ENCODE data around the gene GZMH. TPM values are rescaled to one million over a fixed set of nuclear protein-coding genes. Genes with fewer than 3 reads are reported as not detected.
"Not testable (repeated sequence)": the region's sequence is repeated elsewhere in the genome, so short reads cannot be mapped to it uniquely, and the experiment has no call there.

Gene GZMH
- total RNA-seq, 1 donor from 2014 or later = 0.96 TPM

- H3K4me3 ChIP-seq = no peak overlapping the region
- H3K4me1 ChIP-seq = no peaks in the 10 kb centered on the region
- H3K27ac ChIP-seq = no peak overlapping the region
- no peak for TF ChIP-seq CTCF (IDR thresholded peaks at IDR 0.05)
- no peaks in the 10 kb centered on the region for H3K9me3 ChIP-seq
- H3K27me3 ChIP-seq = no peaks in the 10 kb centered on the region
- no peaks in the 10 kb centered on the region for H3K36me3 ChIP-seq
- no peak for DNase-seq (ENCODE audit: low spot score in 2 of 2)
- intact Hi-C loops (cut with DNase I) = no loop called here
These were observed 2.4 kb downstream of the GZMH start for GRCh38 chr14:24607081-24607480.

- TF ChIP-seq CTCF (IDR thresholded peaks at IDR 0.05) = no peak
- Histone ChIP-seq H3K4me1 (no peaks in the 10 kb centered on the region), H3K9me3 (no peaks in the 10 kb centered on the region), H3K4me3 (no peak overlapping the region), H3K36me3 (no peaks in the 10 kb centered on the region), H3K27ac (no peak overlapping the region), H3K27me3 (no peaks in the 10 kb centered on the region)
- DNase-seq (ENCODE audit: low spot score in 2 of 2) = no peak
- intact Hi-C loops (cut with DNase I) = no loop called here
These were observed 3.2 kb downstream of the GZMH start for GRCh38 chr14:24606297-24606696.

- H3K27me3 ChIP-seq = no peaks in the 10 kb centered on the region
- no peaks in the 10 kb centered on the region for H3K36me3 ChIP-seq
- no peaks in the 10 kb centered on the region for H3K4me1 ChIP-seq
- H3K9me3 ChIP-seq = no peaks in the 10 kb centered on the region
- H3K4me3 ChIP-seq = no peak overlapping the region
- no peak for DNase-seq (ENCODE audit: low spot score in 2 of 2)
- intact Hi-C loops (cut with DNase I) = no loop called here
- TF ChIP-seq CTCF (IDR thresholded peaks at IDR 0.05) = peak; percentile 19 to 45 (median 21)
- no peak overlapping the region for H3K27ac ChIP-seq
These were observed 3.9 kb downstream of the GZMH start for GRCh38 chr14:24605435-24606190.

- H3K27me3 ChIP-seq = no peaks in the 10 kb centered on the region
- peaks cover 4 to 27% of the 10 kb centered on the region in 2 donors for H3K9me3 ChIP-seq
- TF ChIP-seq CTCF (IDR thresholded peaks at IDR 0.05) = no peak
- DNase-seq (ENCODE audit: low spot score in 2 of 2) = no peak
- no peak overlapping the region for H3K27ac ChIP-seq
- intact Hi-C loops (cut with DNase I) = no loop called here
- H3K4me1 ChIP-seq = no peaks in the 10 kb centered on the region
- no peak overlapping the region for H3K4me3 ChIP-seq
- H3K36me3 ChIP-seq = no peaks in the 10 kb centered on the region
These were observed 12.1 kb downstream of the GZMH start for GRCh38 chr14:24597403-24597802.

- H3K4me1 ChIP-seq = no peaks in the 10 kb centered on the region
- no peak for DNase-seq (ENCODE audit: low spot score in 2 of 2)
- no peak overlapping the region for H3K27ac ChIP-seq
- no peak overlapping the region for H3K4me3 ChIP-seq
- intact Hi-C loops (cut with DNase I) = no loop called here
- H3K36me3 ChIP-seq = no peaks in the 10 kb centered on the region
- no peak for TF ChIP-seq CTCF (IDR thresholded peaks at IDR 0.05)
- peaks cover 4 to 27% of the 10 kb centered on the region in 2 donors for H3K9me3 ChIP-seq
- no peaks in the 10 kb centered on the region for H3K27me3 ChIP-seq
These were observed 14.2 kb downstream of the GZMH start for GRCh38 chr14:24595073-24595808.

- H3K27ac ChIP-seq; H3K36me3 ChIP-seq; H3K4me3 ChIP-seq; H3K9me3 ChIP-seq; H3K4me1 ChIP-seq; H3K27me3 ChIP-seq; DNase-seq (ENCODE audit: low spot score in 2 of 2); intact Hi-C loops (cut with DNase I): not testable (repeated sequence)
These were observed 18.5 kb downstream of the GZMH start for GRCh38 chr14:24591004-24591403.

GRCh38 chr14:24584402-24584801 lies 25.1 kb downstream of the GZMH start:
- DNase-seq (ENCODE audit: low spot score in 2 of 2); H3K9me3 ChIP-seq; intact Hi-C loops (cut with DNase I): not testable (repeated sequence)

More at GRCh38 chr14:24584402-24584801, 25.1 kb downstream of the GZMH start:
- H3K36me3 ChIP-seq, H3K4me1 ChIP-seq, H3K4me3 ChIP-seq, H3K27me3 ChIP-seq, H3K27ac ChIP-seq: not testable (repeated sequence)

Data from ascending aorta (tissue), 2 donors.